A549 (cell line): ENCODE results near the gene LGALS7B. TPM values are rescaled to one million over a fixed set of nuclear protein-coding genes. Genes with fewer than 3 reads are reported as not detected.
"Not testable (repeated sequence)": the region's sequence is repeated elsewhere in the genome, so short reads cannot be mapped to it uniquely, and the experiment has no call there.

Experiments
- ATAC-seq, 2 experiments: fragments of 200-7000 bp in 1 of 2; fragments of >200 bp in 1 of 2; cut with Nextera tagmentation in 1 of 2; cut with Tn5 transposase in 1 of 2; 3 replicates each; pipeline versions ENCODE4 v1.8.0 to v1.9.1; 2018 to 2020; ENCODE audit warnings: mild to moderate bottlenecking in 1 of 2, moderate library complexity in 1 of 2
- CTCF ChIA-PET: fragments of 300-600 bp; sonication (Branson Sonifier 250); formaldehyde crosslinking; extraction: SDS; loops from one replicate; lab custom pipeline; 2021; ENCODE audit warnings: antibody characterized with exemption, inconsistent platforms; lab: Yijun Ruan, JAX
- POLR2A ChIA-PET: fragments of 350-600 bp; formaldehyde crosslinking; extraction: SDS; loops from one replicate; lab custom pipeline; 2021; ENCODE audit warnings: antibody characterized with exemption, inconsistent platforms; lab: Yijun Ruan, JAX
- DNase-seq, 2 experiments: peaks; one replicate each; pipeline versions ENCODE4 v3.0.0 to v3.0.0-alpha.2; 2011 to 2016; ENCODE audit warnings: low read depth in 1 of 2, low spot score in 1 of 2
- FAIRE-seq: peaks from 2 replicates; lab custom pipeline; 2011; peaks lifted over from hg19 to GRCh38; lab: Jason Lieb, UNC
- H3K27ac ChIP-seq, 2 experiments: fragments of >200 bp; sonication (Bioruptor Twin); formaldehyde crosslinking; 3 replicates each; pipeline ENCODE4 v1.5.1; 2016 to 2017
- H3K4me1 ChIP-seq: fragments of >200 bp; sonication (Bioruptor Twin); formaldehyde crosslinking; 3 replicates; pipeline ENCODE4 v1.6.1; 2016
- H3K4me2 ChIP-seq: fragments of >200 bp; sonication (Bioruptor Twin); formaldehyde crosslinking; 3 replicates; pipeline ENCODE4 v1.6.1; 2016
- H3K4me3 ChIP-seq: fragments of >200 bp; sonication (Bioruptor Twin); formaldehyde crosslinking; 3 replicates; pipeline ENCODE4 v1.5.1; 2016
- H3K9me3 ChIP-seq: fragments of >200 bp; sonication (Bioruptor Twin); formaldehyde crosslinking; 3 replicates; pipeline ENCODE4 v1.6.1; 2016
- ATOH8 ChIP-seq: fragments of 250-450 bp; sonication (Bioruptor Pico); IDR thresholded peaks from 2 replicates; pipeline ENCODE4 v1.5.0; 2020; ENCODE audit warnings: low read depth, mild to moderate bottlenecking, moderate library complexity
- BCL3 ChIP-seq: fragments of >200 bp; sonication (Bioruptor Twin); formaldehyde crosslinking; IDR thresholded peaks from 3 replicates; pipeline ENCODE4 v1.6.1; 2016
- CBX8 ChIP-seq: fragments of 200-600 bp; sonication (generic); IDR thresholded peaks from 2 replicates; pipeline ENCODE4 v1.6.1; 2016
- CEBPB ChIP-seq, 2 experiments: fragments of >200 bp in 1 of 2; sonication (Bioruptor Twin) in 1 of 2; formaldehyde crosslinking in 1 of 2; IDR thresholded peaks; 2 replicates each; pipeline ENCODE4 v1.6.1; 2012 to 2016
- CHD2 ChIP-seq: fragments of 150-350 bp; IDR thresholded peaks from 2 replicates; pipeline ENCODE4 v1.6.1; 2014; ENCODE audit warnings: low read length; ENCODE audit not compliant: partially characterized antibody
- CHD4 ChIP-seq: fragments of 200-600 bp; sonication (generic); IDR thresholded peaks from 2 replicates; pipeline ENCODE4 v1.6.1; 2016; ENCODE audit warnings: antibody characterized with exemption, mild to moderate bottlenecking, borderline replicate concordance
- FOSL2 ChIP-seq, 2 experiments: fragments of 450-650 bp in 1 of 2; fragments of >200 bp in 1 of 2; sonication (Bioruptor Twin) in 1 of 2; formaldehyde crosslinking; IDR thresholded peaks; 2 replicates each; pipeline versions ENCODE4 v1.5.0 to v1.6.1; 2016 to 2020; ENCODE audit warnings: mild to moderate bottlenecking in 1 of 2, moderate library complexity in 1 of 2
- GATA3 ChIP-seq: IDR thresholded peaks from 2 replicates; pipeline ENCODE4 v1.6.1; 2012; ENCODE audit warnings: borderline replicate concordance
- HDAC2 ChIP-seq: fragments of 200-600 bp; sonication (generic); IDR thresholded peaks from 2 replicates; pipeline ENCODE4 v1.6.1; 2016
- HOXA7 ChIP-seq: fragments of 250-450 bp; sonication (Bioruptor Pico); IDR thresholded peaks from 2 replicates; pipeline ENCODE4 v1.5.0; 2020; ENCODE audit warnings: mild to moderate bottlenecking, moderate library complexity
- HOXB5 ChIP-seq: fragments of 250-450 bp; sonication (Bioruptor Pico); IDR thresholded peaks from 2 replicates; pipeline ENCODE4 v1.5.0; 2020; ENCODE audit warnings: mild to moderate bottlenecking, moderate library complexity
- JUN ChIP-seq, 2 experiments: fragments of >200 bp; sonication (Bioruptor Twin); formaldehyde crosslinking; IDR thresholded peaks; 2 replicates in 1 of 2; 3 replicates in 1 of 2; pipeline ENCODE4 v1.6.1; 2016 to 2017
- MAFK ChIP-seq: fragments of 450-650 bp; IDR thresholded peaks from 2 replicates; pipeline ENCODE4 v1.6.1; 2014; ENCODE audit not compliant: partially characterized antibody
- MAZ ChIP-seq: fragments of 150-350 bp; IDR thresholded peaks from 2 replicates; pipeline ENCODE4 v1.6.1; 2014; ENCODE audit warnings: antibody characterized with exemption, low read depth, low read length, borderline replicate concordance
- PBX3 ChIP-seq: IDR thresholded peaks from 2 replicates; pipeline ENCODE4 v1.6.1; 2012
- RAD21 ChIP-seq, 2 experiments: fragments of >200 bp in 1 of 2; sonication (Bioruptor Twin) in 1 of 2; formaldehyde crosslinking in 1 of 2; IDR thresholded peaks in 1 of 2; conservative IDR thresholded peaks in 1 of 2; 2 replicates in 1 of 2; 3 replicates in 1 of 2; pipeline ENCODE4 v1.6.1; 2012 to 2018; ENCODE audit warnings: inconsistent platforms in 1 of 2
- TP53 ChIP-seq: fragments of 250-450 bp; sonication (Bioruptor Pico); IDR thresholded peaks from 2 replicates; pipeline ENCODE4 v1.5.0; 2021; ENCODE audit warnings: mild to moderate bottlenecking, moderate library complexity
- ZC3H11A ChIP-seq: fragments of 450-650 bp; IDR thresholded peaks from 2 replicates; pipeline ENCODE4 v1.6.1; 2014; ENCODE audit warnings: antibody characterized with exemption, mild to moderate bottlenecking
- ZFP36 ChIP-seq: fragments of 450-650 bp; IDR thresholded peaks from 2 replicates; pipeline ENCODE4 v1.6.1; 2014; ENCODE audit warnings: borderline replicate concordance; ENCODE audit not compliant: partially characterized antibody
- WGBS: methylation state at CpG from one replicate; pipeline ENCODE4 v1.1.6; 2017; ENCODE audit errors: missing lambda C conversion rate; 5-methylcytosine and 5-hydroxymethylcytosine counted together
- polyA plus RNA-seq, 4 experiments: library from polyadenylated mRNA; depleted of rRNA in 3 of 4; stranded (reverse); fragments of >200 nt; fragmentation: RNase III in 1 of 4; extraction: RNeasy Plus Mini Kit Qiagen cat#74134 plus additional on column Dnase treatment in 1 of 4; gene quantifications; 2 replicates in 3 of 4; 3 replicates in 1 of 4; pipeline ENCODE4 v1.2.3, GENCODE V29; 2011 to 2017

Gene LGALS7B
- polyA plus RNA-seq, 2 of the 4 experiments (the other 2 are of a cell fraction) = 0.27 TPM; not detected in 1

GRCh38 chr19:38793671-38794070 is 4.7 kb downstream of the LGALS7B start:
- no peak overlapping the region for H3K4me3 ChIP-seq

GRCh38 chr19:38795549-38795948 is 6.5 kb downstream of the LGALS7B start:
- H3K4me1 ChIP-seq = peaks cover 20% of the 10 kb centered on the region
- no peak for TF ChIP-seq PBX3
- H3K4me3 ChIP-seq = no peak overlapping the region
- DNase-seq (no peak), FAIRE-seq (no peak), ATAC-seq (no peak)
- ChIA-PET POLR2A (interaction anchor here (0.7 kb wide), 1 partner anchor 149 kb away, joined by 4 read pairs; no protein-coding TSS in a partner anchor), CTCF (interaction anchor here (0.9 to 1.2 kb wide), 2 partner anchors 21 to 134 kb away, joined by 3 to 4 read pairs; no protein-coding TSS in a partner anchor)
- H3K27ac ChIP-seq = no peak overlapping the region
- H3K4me2 ChIP-seq = no peak overlapping the region
- no peaks in the 10 kb centered on the region; the same call in 2 of the 3 replicates for H3K9me3 ChIP-seq
- 86% methylated on average over 4 of the region's 4 CpGs for WGBS

More at GRCh38 chr19:38793671-38794070, 4.7 kb downstream of the LGALS7B start:
- Histone ChIP-seq H3K4me1 (peaks cover 6% of the 10 kb centered on the region), H3K4me2 (no peak overlapping the region), H3K27ac (peak overlapping the region in 1 of 2 experiments; percentile 54; a peak in 1 of 6 replicates), H3K9me3 (no peaks in the 10 kb centered on the region)
- ChIA-PET POLR2A (interaction anchor here (0.8 to 1.3 kb wide), 3 partner anchors 19 to 56 kb away, joined by 3 to 4 read pairs (median 4); no protein-coding TSS in a partner anchor), CTCF (interaction anchor here (0.5 to 2.3 kb wide), 14 partner anchors 11 to 250 kb away, joined by 3 to 12 read pairs (median 4); partner anchors contain the start of gene LGALS7)
- DNase-seq (no peak), FAIRE-seq (no peak), ATAC-seq (no peak)
- WGBS = 88% methylated on average over 5 of the region's 5 CpGs
- TF ChIP-seq TP53 (CRISPR knock-in tag) (no peak), HOXB5 (CRISPR knock-in tag) (no peak)

GRCh38 chr19:38796154-38796553 is 7.2 kb downstream of the LGALS7B start:
- POLR2A ChIA-PET = no interaction called here
- CTCF ChIA-PET = interaction anchor here (1.0 kb wide), 1 partner anchor 51 kb away, joined by 3 read pairs; no protein-coding TSS in a partner anchor
- peak; percentile 36 for FAIRE-seq
- DNase-seq = no peak
- Histone ChIP-seq H3K27ac (no peak overlapping the region), H3K4me1 (peaks cover 20% of the 10 kb centered on the region), H3K4me2 (no peak overlapping the region), H3K4me3 (no peak overlapping the region), H3K9me3 (no peaks in the 10 kb centered on the region; the same call in 2 of the 3 replicates)
- TF ChIP-seq HOXA7 (no peak), BCL3 (no peak), CBX8 (no peak), PBX3 (no peak), JUN (IDR thresholded peaks at IDR 0.05) (no peak), CEBPB (IDR thresholded peaks at IDR 0.05) (no peak)
- 77% methylated on average over 2 of the region's 2 CpGs for WGBS
- no peak for ATAC-seq

GRCh38 chr19:38797781-38798180 is 8.8 kb downstream of the LGALS7B start:
- POLR2A ChIA-PET, H3K27ac ChIP-seq, CTCF ChIA-PET, FAIRE-seq, DNase-seq, H3K9me3 ChIP-seq, ATAC-seq, H3K4me3 ChIP-seq, H3K4me2 ChIP-seq: not testable (repeated sequence)
- 93% methylated on average over 7 of the region's 33 CpGs for WGBS
- peaks cover 20% of the 10 kb centered on the region for H3K4me1 ChIP-seq

- 41% methylated on average over 10 of the region's 10 CpGs for WGBS
Measured at GRCh38 chr19:38799104-38799503, 10.1 kb downstream of the LGALS7B start.

More at GRCh38 chr19:38799104-38799503, 10.1 kb downstream of the LGALS7B start:
- ATAC-seq = no peak; a peak in 1 of 6 replicates
- Histone ChIP-seq H3K4me2 (peak overlapping the region; percentile 54), H3K4me1 (peaks cover 18% of the 10 kb centered on the region), H3K27ac (peak overlapping the region; percentile 79 to 81), H3K9me3 (no peaks in the 10 kb centered on the region; the same call in 2 of the 3 replicates), H3K4me3 (no peak overlapping the region)
- TF ChIP-seq RAD21 (conservative IDR thresholded peaks at IDR 0.05 in 1 of 2, IDR thresholded peaks at IDR 0.05 in 1 of 2) (no peak), CHD4 (no peak), MAFK (no peak), ZFP36 (no peak), CEBPB (IDR thresholded peaks at IDR 0.05) (no peak), ATOH8 (no peak), MAZ (no peak), HDAC2 (no peak), TP53 (CRISPR knock-in tag) (no peak), ZC3H11A (no peak), GATA3 (no peak), FOSL2 (IDR thresholded peaks at IDR 0.05) (no peak), FOSL2 (CRISPR knock-in tag; IDR thresholded peaks at IDR 0.05) (no peak), CHD2 (no peak)
- DNase-seq = no peak
- ChIA-PET CTCF (interaction anchor here (0.6 to 3.2 kb wide), 18 partner anchors 11 to 165 kb away, joined by 3 to 12 read pairs (median 4); partner anchors contain the start of gene LGALS4), POLR2A (interaction anchor here (0.6 to 2.1 kb wide), 4 partner anchors 33 to 180 kb away, joined by 3 to 8 read pairs (median 6); partner anchors contain the start of genes ECH1 and EIF3K)
- FAIRE-seq = no peak
